ENCODE data around the gene TNFAIP3.

DNA sequence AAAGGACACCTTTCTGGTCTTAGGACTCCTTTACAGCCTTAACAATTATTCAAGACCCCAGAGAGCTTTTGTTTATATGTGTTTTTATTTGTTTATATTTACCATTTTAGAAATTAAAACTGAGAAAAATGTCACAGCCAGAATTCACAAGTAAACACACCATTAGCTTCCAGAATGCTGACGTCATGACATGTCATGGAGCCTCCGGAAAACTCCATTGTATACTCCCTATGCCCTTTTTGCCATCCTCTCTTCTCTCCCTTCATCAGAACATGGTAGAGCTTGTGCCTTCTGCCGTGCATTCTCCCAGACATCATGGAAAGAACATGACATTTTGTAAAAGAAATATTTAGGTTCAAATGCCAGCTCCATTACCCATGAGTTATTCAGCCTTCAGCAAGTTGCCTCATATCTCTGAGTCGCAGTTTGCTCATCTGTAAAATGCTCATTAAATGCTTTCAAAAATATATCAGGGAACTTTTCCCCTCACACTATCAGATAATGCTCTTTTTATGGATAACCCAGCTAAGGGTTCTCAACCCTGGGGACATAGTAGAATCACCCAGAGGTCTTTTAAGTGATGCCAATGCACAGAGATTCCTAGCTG lies 27.8 kb downstream of the TNFAIP3 start:
- TF ChIP-seq, protein P1, sequence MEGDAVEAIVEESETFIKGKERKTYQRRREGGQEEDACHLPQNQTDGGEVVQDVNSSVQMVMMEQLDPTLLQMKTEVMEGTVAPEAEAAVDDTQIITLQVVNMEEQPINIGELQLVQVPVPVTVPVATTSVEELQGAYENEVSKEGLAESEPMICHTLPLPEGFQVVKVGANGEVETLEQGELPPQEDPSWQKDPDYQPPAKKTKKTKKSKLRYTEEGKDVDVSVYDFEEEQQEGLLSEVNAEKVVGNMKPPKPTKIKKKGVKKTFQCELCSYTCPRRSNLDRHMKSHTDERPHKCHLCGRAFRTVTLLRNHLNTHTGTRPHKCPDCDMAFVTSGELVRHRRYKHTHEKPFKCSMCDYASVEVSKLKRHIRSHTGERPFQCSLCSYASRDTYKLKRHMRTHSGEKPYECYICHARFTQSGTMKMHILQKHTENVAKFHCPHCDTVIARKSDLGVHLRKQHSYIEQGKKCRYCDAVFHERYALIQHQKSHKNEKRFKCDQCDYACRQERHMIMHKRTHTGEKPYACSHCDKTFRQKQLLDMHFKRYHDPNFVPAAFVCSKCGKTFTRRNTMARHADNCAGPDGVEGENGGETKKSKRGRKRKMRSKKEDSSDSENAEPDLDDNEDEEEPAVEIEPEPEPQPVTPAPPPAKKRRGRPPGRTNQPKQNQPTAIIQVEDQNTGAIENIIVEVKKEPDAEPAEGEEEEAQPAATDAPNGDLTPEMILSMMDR (conservative IDR thresholded peaks at IDR 0.05 in 1 of 2, IDR thresholded peaks at IDR 0.05 in 1 of 2; ENCODE audit: low read depth in 1 of 2, low read length in 2 of 2) = no peak
- TF ChIP-seq EZH2 (IDR thresholded peaks at IDR 0.05; ENCODE audit: low read length, missing control alignments) = no peak
